ENCODE measurements around the gene TBCE.
A peak's percentile ranks its signal among the peaks of the same experiment; 100 is the strongest.
"Not testable (repeated sequence)": the region's sequence is repeated elsewhere in the genome, so short reads cannot be mapped to it uniquely, and the experiment has no call there.

Gene TBCE

DNA sequence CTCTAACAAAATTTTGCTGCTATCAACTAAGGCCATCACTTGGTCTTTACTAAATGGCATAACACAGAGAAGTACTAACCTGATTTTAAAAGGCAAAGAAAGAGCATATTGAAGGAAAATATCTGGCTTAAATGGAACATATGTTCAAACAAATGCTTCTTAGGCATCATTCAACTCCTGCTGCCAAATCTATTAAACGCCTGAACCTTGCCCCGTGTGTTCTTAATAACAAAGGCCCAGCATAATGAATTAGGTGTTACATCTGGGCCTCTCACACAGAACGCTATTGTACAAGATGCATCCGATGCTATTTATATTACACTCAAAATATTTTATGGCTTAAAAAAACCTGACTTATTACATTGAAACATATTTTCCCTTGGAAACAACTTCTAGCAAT lies 88.6 kb downstream of the TBCE start:
- DNase-seq (ENCODE audit: low read depth), result no peak
- TF ChIP-seq, protein P1, sequence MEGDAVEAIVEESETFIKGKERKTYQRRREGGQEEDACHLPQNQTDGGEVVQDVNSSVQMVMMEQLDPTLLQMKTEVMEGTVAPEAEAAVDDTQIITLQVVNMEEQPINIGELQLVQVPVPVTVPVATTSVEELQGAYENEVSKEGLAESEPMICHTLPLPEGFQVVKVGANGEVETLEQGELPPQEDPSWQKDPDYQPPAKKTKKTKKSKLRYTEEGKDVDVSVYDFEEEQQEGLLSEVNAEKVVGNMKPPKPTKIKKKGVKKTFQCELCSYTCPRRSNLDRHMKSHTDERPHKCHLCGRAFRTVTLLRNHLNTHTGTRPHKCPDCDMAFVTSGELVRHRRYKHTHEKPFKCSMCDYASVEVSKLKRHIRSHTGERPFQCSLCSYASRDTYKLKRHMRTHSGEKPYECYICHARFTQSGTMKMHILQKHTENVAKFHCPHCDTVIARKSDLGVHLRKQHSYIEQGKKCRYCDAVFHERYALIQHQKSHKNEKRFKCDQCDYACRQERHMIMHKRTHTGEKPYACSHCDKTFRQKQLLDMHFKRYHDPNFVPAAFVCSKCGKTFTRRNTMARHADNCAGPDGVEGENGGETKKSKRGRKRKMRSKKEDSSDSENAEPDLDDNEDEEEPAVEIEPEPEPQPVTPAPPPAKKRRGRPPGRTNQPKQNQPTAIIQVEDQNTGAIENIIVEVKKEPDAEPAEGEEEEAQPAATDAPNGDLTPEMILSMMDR (conservative IDR thresholded peaks at IDR 0.05; ENCODE audit: control insufficient read depth, insufficient read depth, low read depth, low read length), result no peak
- no peak overlapping the region for H3K4me3 ChIP-seq (ENCODE audit: control insufficient read depth, low read depth, low read length)

DNA sequence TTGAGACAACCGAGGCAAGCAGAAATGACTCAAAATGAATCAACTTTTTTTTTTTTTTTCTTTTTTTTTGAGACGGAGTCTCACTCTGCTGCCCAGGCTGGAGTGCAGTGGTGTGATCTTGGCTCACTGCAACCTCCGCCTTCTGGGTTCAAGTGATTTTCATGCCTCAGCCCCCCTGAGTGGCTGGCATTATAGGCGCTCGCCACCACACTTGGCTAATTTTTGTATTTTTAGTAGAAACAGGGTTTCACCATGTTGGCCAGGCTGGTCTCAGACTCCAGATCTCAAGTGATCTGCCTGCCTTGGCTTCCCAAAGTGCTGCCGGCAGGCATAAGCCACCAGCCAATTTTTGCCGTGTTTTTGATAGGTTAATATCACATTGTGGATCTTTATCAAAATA lies 90.6 kb downstream of the TBCE start:
- not testable (repeated sequence) for DNase-seq (ENCODE audit: low read depth); H3K4me3 ChIP-seq (ENCODE audit: control insufficient read depth, low read depth, low read length)

DNA sequence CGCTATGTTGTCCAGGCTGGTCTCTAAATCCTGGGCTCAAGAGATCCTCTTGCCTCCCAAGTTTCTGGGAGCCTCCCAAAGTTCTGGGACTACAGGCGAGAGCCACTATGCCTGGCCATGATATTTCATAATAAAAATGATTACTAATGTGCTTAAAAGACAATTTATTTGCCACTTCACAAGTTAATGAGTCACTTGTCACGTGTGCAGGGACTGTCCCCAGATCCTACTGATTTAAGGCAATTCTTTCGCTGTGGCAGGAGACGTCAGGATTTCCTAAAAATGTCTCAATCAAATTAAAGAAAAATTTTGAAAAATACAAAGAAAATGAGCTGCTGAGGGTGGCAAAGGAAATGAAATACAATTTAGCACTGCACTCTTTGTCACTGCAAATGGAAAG lies 93.5 kb downstream of the TBCE start:
- no peak overlapping the region for H3K4me3 ChIP-seq (ENCODE audit: control insufficient read depth, low read depth, low read length)
- DNase-seq (ENCODE audit: low read depth), result no peak
- TF ChIP-seq, protein P1 (conservative IDR thresholded peaks at IDR 0.05; ENCODE audit: control insufficient read depth, insufficient read depth, low read depth, low read length), result no peak

DNA sequence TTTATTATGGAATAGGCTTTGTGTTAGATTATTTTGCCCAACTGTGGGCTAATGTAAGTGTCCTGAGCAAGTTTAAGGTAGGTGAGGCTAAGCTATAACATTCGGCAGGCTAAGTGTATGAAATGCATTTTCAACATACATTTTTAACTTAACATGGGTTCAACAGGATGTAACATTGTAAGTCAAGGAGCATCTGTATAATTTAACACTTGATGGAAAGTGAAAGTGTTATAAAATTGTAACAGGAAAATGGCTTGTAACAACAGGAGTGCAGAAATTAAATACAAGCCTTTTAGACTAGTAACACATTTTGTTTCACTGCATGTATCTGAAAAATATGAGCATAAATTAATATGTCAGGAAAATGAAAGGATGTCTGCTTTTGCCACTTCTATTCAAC lies 94.7 kb downstream of the TBCE start:
- no peak for DNase-seq (ENCODE audit: low read depth)
- H3K4me3 ChIP-seq (ENCODE audit: control insufficient read depth, low read depth, low read length), result no peak overlapping the region
- TF ChIP-seq, protein P1 (conservative IDR thresholded peaks at IDR 0.05; ENCODE audit: control insufficient read depth, insufficient read depth, low read depth, low read length), result no peak

DNA sequence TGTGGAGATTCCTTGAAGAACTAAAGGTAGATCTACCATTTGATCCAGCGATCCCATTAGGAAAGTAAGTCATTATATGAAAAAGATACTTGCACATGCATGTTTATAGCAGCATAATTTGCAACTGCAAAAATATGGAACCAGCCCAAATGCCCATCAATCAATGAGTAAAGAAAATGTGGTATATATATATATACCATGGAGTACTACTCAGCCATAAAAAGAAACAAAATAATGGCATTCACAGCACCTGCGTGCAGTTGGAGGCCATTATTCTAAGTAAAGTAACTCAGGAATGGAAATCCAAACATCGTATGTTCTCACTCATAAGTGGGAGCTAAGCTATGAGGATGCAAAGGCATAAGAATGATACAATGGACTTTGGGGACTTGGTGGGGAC lies 95.6 kb downstream of the TBCE start:
- H3K4me3 ChIP-seq (ENCODE audit: control insufficient read depth, low read depth, low read length); DNase-seq (ENCODE audit: low read depth): not testable (repeated sequence)

DNA sequence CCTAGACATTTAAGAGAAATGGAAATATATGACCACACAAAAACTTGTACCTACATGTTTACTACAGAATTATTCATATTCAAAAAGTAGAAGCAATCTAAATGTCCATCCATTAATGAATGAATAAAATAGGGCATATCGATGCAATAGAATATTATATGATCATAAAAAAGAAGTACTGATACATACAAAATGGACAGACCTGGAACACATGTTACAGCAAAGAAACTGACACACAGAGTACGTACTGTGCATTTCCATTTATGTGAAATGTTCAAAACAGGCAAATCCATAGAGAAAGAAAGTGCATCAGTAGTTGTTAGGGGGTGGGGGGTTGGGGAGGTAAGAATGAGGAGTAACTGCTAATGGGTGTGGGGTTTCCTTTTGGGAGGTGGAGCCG lies 97.8 kb downstream of the TBCE start:
- H3K4me3 ChIP-seq (ENCODE audit: control insufficient read depth, low read depth, low read length), result no peak overlapping the region

DNA sequence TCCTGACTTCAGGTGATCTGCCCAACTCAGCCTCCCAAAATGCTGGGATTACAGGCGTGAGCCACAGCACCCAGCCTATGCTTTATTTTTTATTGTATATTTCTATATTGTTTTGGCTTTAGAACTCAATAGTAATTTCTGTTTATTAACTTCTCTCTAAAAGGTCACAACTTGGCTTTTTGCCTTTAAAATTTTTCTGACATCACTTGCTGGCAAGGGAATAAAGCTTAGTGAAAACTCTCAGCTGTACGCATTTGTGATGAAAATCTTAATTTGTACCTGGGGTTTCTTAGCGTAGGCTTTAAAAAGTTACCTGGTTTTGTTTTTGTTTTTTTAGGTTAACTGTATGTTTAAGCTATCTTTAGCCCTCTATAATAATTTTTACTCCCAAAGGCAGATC lies 100.8 kb downstream of the TBCE start:
- DNase-seq (ENCODE audit: low read depth), result peak; percentile 19
- TF ChIP-seq, protein P1 (conservative IDR thresholded peaks at IDR 0.05; ENCODE audit: control insufficient read depth, insufficient read depth, low read depth, low read length), result no peak
- H3K4me3 ChIP-seq (ENCODE audit: control insufficient read depth, low read depth, low read length), result no peak overlapping the region

More for the DNA sequence above, 97.8 kb downstream of the TBCE start:
- DNase-seq (ENCODE audit: low read depth), result no peak
- TF ChIP-seq, protein P1 (conservative IDR thresholded peaks at IDR 0.05; ENCODE audit: control insufficient read depth, insufficient read depth, low read depth, low read length), result no peak

DNA sequence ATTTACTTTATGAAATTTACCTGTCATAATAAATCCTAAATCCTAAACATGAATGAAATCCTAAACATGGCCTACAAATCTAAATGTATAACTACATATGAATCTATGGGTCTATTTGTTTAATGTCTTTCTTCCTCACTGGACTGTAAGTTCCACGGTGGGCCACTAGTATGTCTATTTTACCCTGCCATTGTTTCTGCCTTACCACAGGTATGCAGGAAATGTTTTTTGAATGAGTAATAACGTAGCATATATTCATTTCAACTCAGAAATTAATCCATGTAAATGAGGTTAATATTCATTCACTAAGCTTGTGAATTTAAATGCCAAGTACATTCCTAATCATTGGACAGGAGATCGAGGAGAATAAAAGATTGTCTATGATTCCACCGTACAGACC lies 101.7 kb downstream of the TBCE start:
- peak; percentile 17 for DNase-seq (ENCODE audit: low read depth)
- no peak overlapping the region for H3K4me3 ChIP-seq (ENCODE audit: control insufficient read depth, low read depth, low read length)
- TF ChIP-seq, protein P1 (conservative IDR thresholded peaks at IDR 0.05; ENCODE audit: control insufficient read depth, insufficient read depth, low read depth, low read length), result peak; percentile 5

DNA sequence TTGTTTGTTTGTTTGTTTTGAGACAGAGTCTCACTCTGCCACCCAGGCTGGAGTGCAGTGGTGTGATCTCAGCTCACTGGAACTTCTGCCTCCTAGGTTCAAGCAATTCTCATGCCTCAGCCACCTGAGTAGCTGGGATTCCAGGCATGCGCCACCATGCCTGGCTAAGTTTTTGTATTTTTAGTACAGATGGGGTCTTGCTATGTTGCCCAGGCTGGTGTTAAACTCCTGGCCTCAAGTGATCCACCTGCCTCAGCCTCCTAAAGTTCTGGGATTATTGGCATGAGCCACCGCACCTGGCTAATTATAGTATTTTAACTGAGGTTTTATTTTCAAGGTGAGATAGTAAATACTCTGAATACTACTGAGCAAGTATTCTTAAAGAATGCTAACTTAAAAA lies 102.7 kb downstream of the TBCE start:
- not testable (repeated sequence) for H3K4me3 ChIP-seq (ENCODE audit: control insufficient read depth, low read depth, low read length); DNase-seq (ENCODE audit: low read depth)

Data from fibroblast of mammary gland (primary cell).